HL-60/S4 treated with retinoic acid at 250 ng/mL for 4 days and 3 days (cell line): Measurements from ENCODE around the gene TRAF6.

Experiments
- in situ Hi-C: fragments of 300-500 bp; cut with MboI; formaldehyde crosslinking; loops from 2 replicates; pipeline ENCODE4 v1.7.0; 2022; ENCODE audit warnings: low sequenced_read_pairs

Gene TRAF6

GRCh38 chr11:36437413-36437812, 72.7 kb downstream of the TRAF6 start:
- in situ Hi-C loops, result no loop called here
